Measurements from ENCODE around the gene GZMM.

- TF ChIP-seq CTCF (IDR thresholded peaks at IDR 0.05) (no peak), POLR2A (IDR thresholded peaks at IDR 0.05) (no peak)
Observed at GRCh38 chr19:592101-592500, 48.2 kb downstream of the GZMM start.
